Measurements from ENCODE around the gene VGLL2.

VGLL2 gene

GRCh38 chr6:117263353-117263927 is 1.9 kb upstream of the VGLL2 start:
- DNase-seq (ENCODE audit: low read depth) = no peak
- no peak overlapping the region for H3K4me3 ChIP-seq (ENCODE audit: low read depth, low read length)
- no peak for TF ChIP-seq CTCF (conservative IDR thresholded peaks at IDR 0.05; ENCODE audit: low read depth, low read length)

DNA sequence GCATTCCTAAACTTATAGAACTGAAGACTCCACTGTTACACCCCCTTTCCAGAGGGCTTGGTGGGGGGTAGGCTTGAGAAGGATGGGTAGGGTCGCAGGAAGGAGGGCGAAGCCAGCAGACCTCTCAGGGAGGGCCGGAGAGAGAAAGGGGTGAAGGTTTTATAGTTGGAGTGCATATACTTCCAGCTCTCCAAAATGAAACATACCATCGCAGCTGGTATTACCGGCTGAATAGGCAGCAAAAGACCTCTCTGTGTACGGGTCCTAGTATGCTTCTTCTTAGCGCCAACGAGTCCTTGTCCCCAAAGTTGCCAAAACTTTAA is 1.0 kb upstream of the VGLL2 start:
- DNase-seq (ENCODE audit: low read depth) = no peak
- TF ChIP-seq CTCF (conservative IDR thresholded peaks at IDR 0.05; ENCODE audit: low read depth, low read length) = no peak
- no peak overlapping the region for H3K4me3 ChIP-seq (ENCODE audit: low read depth, low read length)

DNA sequence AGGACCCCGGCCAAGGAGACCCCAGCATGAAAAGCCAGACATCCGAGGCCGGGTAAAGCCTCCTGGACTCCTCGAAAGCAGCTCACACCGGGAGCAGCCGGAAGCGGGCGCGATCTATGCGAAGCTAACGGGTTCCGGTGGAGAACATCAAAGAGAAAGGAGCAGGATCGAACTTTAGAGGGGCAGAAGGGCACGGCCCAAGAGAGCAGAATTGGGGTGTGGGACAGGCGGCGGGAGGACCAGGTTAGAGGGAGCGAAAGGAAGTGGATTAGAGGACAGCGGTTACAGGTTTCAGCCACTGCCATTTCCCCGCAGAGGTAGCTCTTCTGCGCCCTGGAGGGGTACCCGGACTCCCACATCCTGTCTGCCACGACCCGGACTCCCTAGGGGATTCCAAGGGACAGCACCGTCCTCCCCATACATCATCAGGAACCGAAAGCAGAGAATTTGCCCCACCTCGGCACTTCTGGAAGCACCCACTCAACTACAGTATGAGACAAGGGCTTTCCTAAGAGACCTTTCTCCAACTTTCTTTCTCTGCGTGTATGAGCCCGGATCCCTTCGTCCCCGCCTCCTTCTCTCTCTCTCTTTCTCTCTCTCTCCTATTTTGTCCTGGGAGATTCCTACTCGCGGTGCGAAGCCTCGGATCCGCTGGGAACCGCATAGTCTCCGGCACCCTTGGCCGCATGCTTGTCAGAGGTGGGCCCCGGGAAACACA is 507 bp upstream of the VGLL2 start:
- TF ChIP-seq CTCF (conservative IDR thresholded peaks at IDR 0.05; ENCODE audit: low read depth, low read length) = no peak
- no peak for DNase-seq (ENCODE audit: low read depth)
- H3K4me3 ChIP-seq (ENCODE audit: low read depth, low read length) = peak overlapping the region; percentile 21

- H3K4me3 ChIP-seq (ENCODE audit: low read depth, low read length) = no peak overlapping the region
- TF ChIP-seq CTCF (conservative IDR thresholded peaks at IDR 0.05; ENCODE audit: low read depth, low read length) = no peak
- DNase-seq (ENCODE audit: low read depth) = no peak
Measured at GRCh38 chr6:117266257-117267053, 1.1 kb downstream of the VGLL2 start.

DNA sequence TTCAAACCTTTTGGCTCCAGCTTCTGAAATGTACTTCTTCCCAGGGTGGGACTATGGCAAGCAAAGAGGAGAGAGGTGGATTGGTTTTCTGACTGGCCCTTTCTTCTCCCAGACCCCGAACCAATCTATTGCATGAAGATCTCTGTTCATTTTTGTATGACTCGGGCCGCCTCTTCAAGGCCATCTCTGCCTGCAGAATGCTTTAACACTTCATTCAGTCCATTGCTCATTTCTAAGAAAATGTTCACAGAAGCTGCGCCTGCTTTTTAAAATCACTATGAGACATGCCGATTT is 1.6 kb downstream of the VGLL2 start:
- TF ChIP-seq CTCF (conservative IDR thresholded peaks at IDR 0.05; ENCODE audit: low read depth, low read length) = no peak
- no peak overlapping the region for H3K4me3 ChIP-seq (ENCODE audit: low read depth, low read length)
- no peak for DNase-seq (ENCODE audit: low read depth)

DNA sequence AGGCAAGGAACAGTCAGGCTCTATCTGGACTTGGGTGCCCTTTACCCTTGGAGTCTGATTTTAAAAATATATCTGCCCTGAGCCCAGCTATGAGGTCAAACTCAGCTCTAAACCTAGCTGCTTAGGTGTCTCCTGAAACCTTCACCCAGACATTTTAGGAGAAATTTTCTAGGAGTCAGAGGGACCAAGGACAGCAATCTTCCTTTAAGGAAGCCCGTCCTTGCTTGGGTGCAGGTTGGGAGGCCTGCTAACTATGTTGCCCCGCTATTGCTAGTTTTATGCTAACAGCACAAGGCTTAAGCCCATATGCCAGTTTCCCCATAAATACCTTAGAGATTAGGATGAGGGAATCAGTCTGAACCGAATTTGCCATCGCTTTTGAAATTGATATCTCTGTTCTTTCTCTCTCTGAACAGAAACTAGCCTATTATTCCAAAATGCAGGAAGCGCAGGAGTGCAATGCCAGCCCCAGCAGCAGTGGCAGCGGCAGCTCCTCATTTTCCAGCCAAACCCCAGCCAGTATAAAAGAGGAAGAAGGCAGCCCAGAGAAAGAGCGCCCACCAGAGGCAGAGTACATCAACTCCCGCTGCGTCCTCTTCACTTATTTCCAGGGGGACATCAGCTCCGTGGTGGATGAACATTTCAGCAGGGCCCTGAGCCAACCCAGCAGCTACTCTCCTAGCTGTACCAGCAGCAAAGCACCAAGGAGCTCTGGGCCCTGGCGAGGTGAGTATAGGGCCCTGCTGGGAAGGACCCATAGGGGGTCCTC is 2.6 kb downstream of the VGLL2 start:
- no peak for DNase-seq (ENCODE audit: low read depth)
- H3K4me3 ChIP-seq (ENCODE audit: low read depth, low read length) = no peak overlapping the region
- no peak for TF ChIP-seq CTCF (conservative IDR thresholded peaks at IDR 0.05; ENCODE audit: low read depth, low read length)

Data from choroid plexus epithelial cell (primary cell).